ENCODE results near the gene WNT5B.
A peak's percentile ranks its signal among the peaks of the same experiment; 100 is the strongest.

Gene WNT5B

GRCh38 chr12:1630827-1631591 lies 2.0 kb downstream of the WNT5B start:
- no peak for DNase-seq

DNA sequence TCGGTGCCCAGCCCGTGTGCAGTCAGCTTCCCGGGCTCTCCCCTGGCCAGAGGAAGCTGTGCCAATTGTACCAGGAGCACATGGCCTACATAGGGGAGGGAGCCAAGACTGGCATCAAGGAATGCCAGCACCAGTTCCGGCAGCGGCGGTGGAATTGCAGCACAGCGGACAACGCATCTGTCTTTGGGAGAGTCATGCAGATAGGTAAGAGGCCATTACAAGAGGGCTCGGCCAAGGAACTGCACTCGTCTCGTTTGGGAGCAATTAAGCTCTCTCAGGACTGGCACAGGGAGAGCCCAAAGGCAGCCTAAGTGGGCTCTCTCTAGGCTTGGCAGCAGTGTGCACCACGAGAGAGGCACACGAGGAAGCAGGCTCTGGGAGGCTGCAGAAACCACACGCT lies 3.7 kb downstream of the WNT5B start:
- no peak for DNase-seq

DNA sequence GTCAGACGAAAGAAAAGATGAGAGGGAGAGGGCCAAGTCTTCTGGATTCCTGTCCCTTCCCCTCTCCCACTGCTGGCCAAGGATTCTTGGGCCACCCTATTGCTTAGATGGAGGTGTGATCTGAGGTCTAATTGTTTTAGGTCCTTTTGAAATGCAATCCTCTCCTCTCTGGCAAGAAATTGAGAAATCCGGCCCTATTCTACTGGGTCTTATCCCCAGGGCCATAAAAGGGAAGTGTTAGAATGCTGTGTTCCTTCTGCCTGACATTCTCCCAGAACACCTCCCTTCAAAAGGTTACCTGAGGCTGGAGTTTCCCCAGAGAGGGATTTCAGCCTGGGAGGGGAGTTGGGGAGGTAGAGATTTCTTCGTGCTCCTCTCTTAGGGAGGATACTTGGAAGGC lies 4.4 kb downstream of the WNT5B start:
- DNase-seq, result no peak

GRCh38 chr12:1634149-1634548 lies 5.1 kb downstream of the WNT5B start:
- DNase-seq, result no peak

DNA sequence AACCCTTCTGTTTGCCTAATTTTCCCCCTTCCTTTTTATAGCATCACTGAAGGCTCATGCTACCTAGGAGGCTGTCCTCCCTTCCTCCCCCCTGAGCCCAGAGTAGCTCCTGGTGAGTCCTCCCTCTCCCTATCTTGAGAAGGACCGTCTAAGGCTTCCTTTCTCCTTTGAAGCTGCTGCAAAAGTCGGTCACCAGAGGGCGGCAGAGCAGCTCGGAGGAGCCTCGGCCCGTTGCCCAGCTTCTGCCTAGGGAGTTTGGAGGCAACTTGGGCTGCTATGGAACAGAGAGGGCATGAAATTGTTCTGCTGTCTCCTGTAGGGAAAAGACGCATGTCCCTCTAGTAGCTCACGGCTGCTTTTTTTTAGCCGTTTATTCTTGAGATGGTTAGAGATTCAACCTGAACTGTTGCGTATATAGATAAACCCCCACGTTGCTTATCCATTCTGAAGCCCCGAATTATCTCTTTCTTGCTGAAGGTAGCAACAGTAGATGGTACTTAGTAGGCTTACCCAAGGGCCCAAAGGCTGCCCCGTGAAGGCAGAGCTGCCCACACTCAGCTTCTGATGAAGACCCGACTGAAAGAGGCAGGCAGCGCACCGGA lies 5.7 kb downstream of the WNT5B start:
- no peak for DNase-seq

DNA sequence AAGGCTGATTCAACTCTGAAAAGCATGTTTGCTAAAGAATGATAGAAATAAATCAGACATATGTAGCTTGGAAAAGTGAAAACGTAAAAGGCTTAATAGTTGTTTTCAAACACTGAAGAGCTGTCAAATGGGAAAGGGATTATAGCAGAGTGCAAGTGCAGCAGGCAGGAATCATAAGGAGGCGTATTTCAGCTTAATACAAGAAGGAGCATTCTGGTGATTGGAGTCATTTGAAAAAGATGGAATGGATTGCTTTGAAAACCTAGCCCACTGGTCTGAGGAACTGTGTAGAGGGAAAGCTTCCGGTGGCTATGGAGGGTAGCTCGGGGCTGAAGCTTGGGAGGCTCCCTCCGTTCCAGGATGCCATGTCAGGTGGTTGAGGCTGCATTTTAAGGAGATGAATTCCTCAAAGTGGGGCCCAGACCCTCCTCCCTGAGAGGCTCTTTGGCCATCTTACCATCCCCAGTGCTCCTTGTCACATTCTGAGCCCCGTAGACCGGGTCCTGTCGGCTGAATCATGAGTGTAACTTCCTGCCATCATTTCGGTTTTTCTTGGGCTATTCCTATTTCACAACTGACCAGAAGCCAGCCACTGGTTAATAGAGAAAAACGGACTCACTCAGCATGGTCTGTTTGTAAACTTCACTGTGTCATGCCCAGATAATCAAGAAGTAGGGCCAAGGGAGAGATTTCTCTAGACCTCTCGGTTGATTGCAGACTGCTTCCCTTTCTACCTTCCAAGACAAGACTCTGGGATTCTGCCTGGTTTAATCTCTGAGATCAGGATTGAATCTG lies 6.5 kb downstream of the WNT5B start:
- peak; percentile 47 for DNase-seq

DNA sequence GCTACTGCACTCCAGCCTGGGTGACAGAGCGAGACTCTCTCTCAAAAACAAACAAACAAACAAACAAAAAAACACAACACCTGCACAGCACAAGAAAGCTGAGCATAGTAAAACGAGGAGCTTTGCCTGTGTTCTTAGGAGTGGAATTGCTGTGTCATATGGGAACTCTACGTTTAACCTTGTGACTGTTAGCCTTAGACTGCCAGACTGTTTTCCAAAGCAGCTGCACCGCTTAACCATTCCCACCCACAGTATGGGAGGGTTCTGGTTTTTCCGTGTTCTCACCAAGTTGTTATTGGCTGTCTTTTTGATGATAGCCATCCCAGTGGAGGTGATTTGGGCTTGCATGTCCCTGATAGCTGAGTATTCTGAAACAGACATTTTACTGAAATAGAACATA lies 9.2 kb downstream of the WNT5B start:
- DNase-seq, result no peak

DNA sequence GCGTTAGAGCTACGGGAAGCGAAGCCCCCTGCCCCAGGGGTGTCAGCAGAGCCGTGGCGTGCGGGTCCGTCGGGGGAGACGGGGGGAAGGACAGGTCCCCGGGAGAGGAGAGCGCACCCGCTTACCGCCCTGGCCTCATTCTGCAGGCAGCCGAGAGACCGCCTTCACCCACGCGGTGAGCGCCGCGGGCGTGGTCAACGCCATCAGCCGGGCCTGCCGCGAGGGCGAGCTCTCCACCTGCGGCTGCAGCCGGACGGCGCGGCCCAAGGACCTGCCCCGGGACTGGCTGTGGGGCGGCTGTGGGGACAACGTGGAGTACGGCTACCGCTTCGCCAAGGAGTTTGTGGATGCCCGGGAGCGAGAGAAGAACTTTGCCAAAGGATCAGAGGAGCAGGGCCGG lies 10.5 kb downstream of the WNT5B start:
- DNase-seq, result no peak

- DNase-seq, result peak; percentile 73
These were observed 11.6 kb downstream of the WNT5B start for GRCh38 chr12:1640328-1641234.

DNA sequence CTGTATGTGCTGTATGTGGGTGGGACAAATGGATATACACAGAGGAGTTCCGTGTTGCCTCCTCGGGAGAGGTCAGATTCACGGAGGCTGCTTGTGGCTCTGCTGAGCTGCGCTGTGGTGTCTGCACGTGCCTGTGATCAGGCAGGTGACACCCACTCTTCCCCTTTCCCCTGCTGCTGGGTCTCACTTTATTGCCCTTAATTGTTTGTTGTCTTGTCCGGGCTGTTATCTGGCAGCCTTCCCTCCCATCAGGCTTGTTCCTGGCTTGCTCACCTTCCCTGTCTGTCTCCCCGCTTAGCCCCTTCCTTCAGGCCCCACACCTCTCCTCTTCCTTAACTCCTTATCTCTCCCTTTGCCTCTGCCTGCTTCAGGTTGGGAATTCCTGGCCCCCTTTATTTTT lies 13.5 kb downstream of the WNT5B start:
- no peak for DNase-seq

GRCh38 chr12:1643043-1643442 lies 14.0 kb downstream of the WNT5B start:
- no peak for DNase-seq

DNA sequence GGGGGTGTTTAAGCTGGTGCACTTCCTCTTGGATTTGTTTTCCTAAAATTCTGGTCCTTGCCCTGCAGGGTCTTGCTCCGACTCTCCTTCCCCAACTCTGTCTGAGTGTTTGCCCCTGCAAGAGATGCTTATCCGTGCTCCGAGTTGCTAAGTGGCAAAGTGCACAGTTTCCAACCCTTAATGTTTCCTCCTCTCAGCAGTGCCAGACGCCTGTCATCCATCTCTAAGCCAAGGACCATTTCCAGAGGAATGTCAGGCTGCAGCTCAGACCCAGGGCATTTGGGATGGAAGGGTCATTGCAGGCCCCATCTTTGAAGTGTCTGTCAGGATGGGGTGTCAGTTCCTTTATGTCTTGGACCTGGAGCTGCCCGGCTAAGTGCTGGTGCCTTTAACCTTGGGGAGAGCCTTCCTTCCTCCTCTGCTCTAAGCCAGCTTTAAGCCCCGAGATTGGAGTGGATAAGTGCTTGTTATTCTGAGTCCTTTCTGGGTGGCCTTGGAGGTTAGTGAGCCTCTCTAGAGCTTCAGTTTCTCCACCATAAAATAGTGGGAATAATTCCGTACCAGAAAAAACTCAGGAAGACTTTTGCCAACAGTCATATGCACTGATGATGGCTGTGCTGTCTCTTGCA lies 15.0 kb downstream of the WNT5B start:
- no peak for DNase-seq

- peak; percentile 53 for DNase-seq
These were observed 15.8 kb downstream of the WNT5B start for GRCh38 chr12:1644534-1645438.

DNA sequence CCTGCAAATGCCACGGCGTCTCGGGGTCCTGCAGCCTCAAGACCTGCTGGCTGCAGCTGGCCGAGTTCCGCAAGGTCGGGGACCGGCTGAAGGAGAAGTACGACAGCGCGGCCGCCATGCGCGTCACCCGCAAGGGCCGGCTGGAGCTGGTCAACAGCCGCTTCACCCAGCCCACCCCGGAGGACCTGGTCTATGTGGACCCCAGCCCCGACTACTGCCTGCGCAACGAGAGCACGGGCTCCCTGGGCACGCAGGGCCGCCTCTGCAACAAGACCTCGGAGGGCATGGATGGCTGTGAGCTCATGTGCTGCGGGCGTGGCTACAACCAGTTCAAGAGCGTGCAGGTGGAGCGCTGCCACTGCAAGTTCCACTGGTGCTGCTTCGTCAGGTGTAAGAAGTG lies 16.8 kb downstream of the WNT5B start:
- no peak for DNase-seq

- no peak for DNase-seq
These were observed 17.7 kb downstream of the WNT5B start for GRCh38 chr12:1646569-1647284.

DNA sequence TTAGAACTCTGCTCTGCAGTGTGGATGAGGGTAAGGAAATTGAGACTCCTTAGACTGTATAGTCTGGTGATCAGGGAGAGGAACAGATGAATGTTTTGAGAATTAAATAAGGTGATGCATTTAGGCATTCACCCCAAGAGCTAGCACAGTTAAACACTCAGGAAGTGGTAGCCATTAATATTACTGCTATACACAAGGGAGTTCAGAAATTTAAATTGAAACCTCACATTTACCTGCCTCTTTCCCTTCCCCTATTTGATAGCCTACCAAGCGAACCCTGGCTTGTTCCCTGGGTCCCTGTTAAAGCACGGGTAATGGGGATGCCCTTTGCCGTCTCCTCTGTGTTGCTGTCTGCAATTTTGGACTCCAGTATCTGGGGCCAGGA lies 18.2 kb downstream of the WNT5B start:
- no peak for DNase-seq

DNA sequence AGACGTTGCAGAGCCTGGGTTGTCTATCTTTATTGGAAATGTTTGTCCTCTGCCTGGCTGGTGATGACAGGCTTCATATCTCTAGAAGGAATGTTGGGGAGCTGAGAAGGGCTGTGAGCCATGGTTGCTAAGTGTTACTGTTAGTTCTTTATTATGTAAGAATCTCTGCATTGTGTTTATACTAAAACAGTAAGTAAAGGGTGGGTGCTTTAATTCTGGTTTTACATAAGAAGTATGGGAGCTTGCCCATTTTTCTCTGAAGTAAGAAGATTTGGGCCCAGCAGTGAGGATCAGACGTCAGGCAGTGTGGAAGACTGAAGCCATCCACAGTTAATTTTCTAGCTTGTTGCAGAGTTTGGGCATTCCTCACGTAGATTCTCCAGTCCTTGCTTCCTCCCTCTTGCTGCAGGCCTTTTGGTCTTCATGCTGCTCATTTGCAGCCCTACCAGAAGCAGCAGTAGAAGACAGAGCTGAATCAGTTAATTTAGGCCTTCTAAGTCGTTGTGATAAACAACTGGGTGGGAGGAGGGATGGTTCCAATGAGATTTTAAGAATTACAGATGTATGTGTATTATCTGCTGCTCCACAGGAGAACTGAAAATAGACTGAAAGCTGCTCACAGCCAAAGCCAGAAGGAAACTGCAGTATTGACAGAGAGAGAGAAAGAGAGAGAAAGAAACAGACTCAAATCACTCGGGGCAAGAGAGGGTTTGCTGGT lies 21.4 kb downstream of the WNT5B start:
- DNase-seq, result no peak

- DNase-seq, result no peak
These were observed 21.9 kb downstream of the WNT5B start for GRCh38 chr12:1650978-1651361.

DNA sequence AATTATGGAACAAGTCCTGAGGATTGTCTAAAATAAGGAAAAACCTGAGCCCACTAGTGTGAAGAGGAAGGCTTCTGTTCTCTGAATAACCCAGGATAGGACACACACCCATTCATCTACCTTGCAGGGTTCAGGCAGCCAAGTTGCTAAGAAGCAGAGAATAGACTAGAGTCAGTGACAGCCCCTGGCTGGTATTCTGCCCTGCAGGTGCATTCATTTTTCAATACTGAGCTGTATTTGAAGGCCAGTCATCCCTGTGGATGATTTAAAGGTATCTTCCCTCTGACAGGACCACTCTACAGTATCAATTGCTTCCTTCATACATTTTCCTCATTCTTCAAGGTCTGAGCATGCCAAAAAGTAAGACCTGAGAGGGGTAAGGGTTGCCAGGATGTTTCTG lies 22.9 kb downstream of the WNT5B start:
- DNase-seq, result no peak

- DNase-seq, result no peak
These were observed 26.3 kb downstream of the WNT5B start for GRCh38 chr12:1655225-1655788.
